HEK293 (cell line): ENCODE results near the gene ERMP1.

Source experiments
- CTCF ChIA-PET: fragments of 350-600 bp; formaldehyde crosslinking; extraction: SDS; loops from one replicate; lab custom pipeline; 2021; ENCODE audit warnings: antibody characterized with exemption; lab: Yijun Ruan, JAX
- POLR2A ChIA-PET: fragments of 300-600 bp; formaldehyde crosslinking; extraction: SDS; loops from one replicate; lab custom pipeline; 2020; ENCODE audit warnings: antibody characterized with exemption, inconsistent platforms; lab: Yijun Ruan, JAX
- H3K27ac ChIP-seq: fragments of 200-500 bp; sonication (Bioruptor generic); 2 replicates; pipeline ENCODE4 v1.5.1; 2014; ENCODE audit warnings: low read depth, low read length, control low read depth, inconsistent platforms; ENCODE audit errors: extremely low read depth
- H3K36me3 ChIP-seq, 2 experiments: fragments of 200-500 bp in 1 of 2; sonication (Bioruptor generic) in 1 of 2; 1 replicate in 1 of 2; 2 replicates in 1 of 2; pipeline ENCODE4 v1.5.1; 2014 to 2017; ENCODE audit warnings: inconsistent platforms in 2 of 2, low read length in 2 of 2; ENCODE audit not compliant: control insufficient read depth in 2 of 2, insufficient read depth in 1 of 2
- H3K4me1 ChIP-seq: fragments of 200-500 bp; sonication (Bioruptor generic); 2 replicates; pipeline ENCODE4 v1.5.1; 2014; ENCODE audit warnings: mild to moderate bottlenecking, low read length, inconsistent platforms; ENCODE audit not compliant: control insufficient read depth, insufficient read depth
- H3K4me3 ChIP-seq: 2 replicates; pipeline ENCODE4 v1.5.1; 2011; ENCODE audit warnings: low read depth, mild to moderate bottlenecking, control low read depth, low read length, moderate library complexity
- H3K9me3 ChIP-seq: fragments of 200-500 bp; sonication (Bioruptor generic); 2 replicates; pipeline ENCODE4 v1.5.1; 2014; ENCODE audit warnings: low read depth, low read length, inconsistent platforms; ENCODE audit not compliant: control insufficient read depth, insufficient read depth
- BCL11B ChIP-seq: fragments of 450-650 bp; formaldehyde crosslinking; IDR thresholded peaks from 2 replicates; pipeline ENCODE4 v1.5.1; 2016; ENCODE audit warnings: low read depth, missing biosample characterization, missing genetic modification characterization
- HOXC10 ChIP-seq: sonication (generic); formaldehyde crosslinking; IDR thresholded peaks from 2 replicates; pipeline ENCODE4 v1.8.1; 2023; ENCODE audit warnings: mild to moderate bottlenecking, missing genetic modification reagents
- MZF1 ChIP-seq: fragments of 450-650 bp; formaldehyde crosslinking; IDR thresholded peaks from 2 replicates; pipeline ENCODE4 v1.5.1; 2017; ENCODE audit warnings: missing biosample characterization, missing genetic modification characterization, borderline replicate concordance
- SCRT1 ChIP-seq: fragments of 450-650 bp; formaldehyde crosslinking; IDR thresholded peaks from 2 replicates; pipeline ENCODE4 v1.5.1; 2016; ENCODE audit warnings: missing biosample characterization, missing genetic modification characterization, borderline replicate concordance
- SP2 ChIP-seq: fragments of 450-650 bp; formaldehyde crosslinking; IDR thresholded peaks from 2 replicates; pipeline ENCODE4 v1.5.1; 2016; ENCODE audit warnings: missing biosample characterization, missing genetic modification characterization
- SP7 ChIP-seq: fragments of 450-650 bp; formaldehyde crosslinking; IDR thresholded peaks from 2 replicates; pipeline ENCODE4 v1.5.1; 2016; ENCODE audit warnings: missing biosample characterization, missing genetic modification characterization
- ZNF10 ChIP-seq: fragments of 450-650 bp; formaldehyde crosslinking; IDR thresholded peaks from 2 replicates; pipeline ENCODE4 v1.5.1; 2017; ENCODE audit warnings: missing biosample characterization, missing genetic modification characterization
- ZNF121 ChIP-seq: fragments of 450-650 bp; formaldehyde crosslinking; IDR thresholded peaks from 2 replicates; pipeline ENCODE4 v1.5.1; 2016; ENCODE audit warnings: missing biosample characterization, missing genetic modification characterization
- ZNF292 ChIP-seq: fragments of 450-650 bp; formaldehyde crosslinking; IDR thresholded peaks from 2 replicates; pipeline ENCODE4 v1.5.1; 2016; ENCODE audit warnings: low read depth, missing biosample characterization, missing genetic modification characterization, borderline replicate concordance
- ZNF561 ChIP-seq: fragments of 450-650 bp; IDR thresholded peaks from 2 replicates; pipeline ENCODE4 v1.5.1; 2018; ENCODE audit warnings: missing biosample characterization, missing genetic modification characterization, borderline replicate concordance
- TF ChIP-seq, protein P1 (sequence below): fragments of 450-650 bp; formaldehyde crosslinking; IDR thresholded peaks from 2 replicates; pipeline ENCODE4 v1.5.1; 2016; ENCODE audit warnings: missing biosample characterization, missing genetic modification characterization, borderline replicate concordance
- TF ChIP-seq, protein P2 (sequence below): IDR thresholded peaks from 2 replicates; pipeline ENCODE4 v1.6.1; 2011; ENCODE audit warnings: mild to moderate bottlenecking, low read depth, low read length, borderline replicate concordance
- TF ChIP-seq, protein P3 (sequence below): fragments of 450-650 bp; formaldehyde crosslinking; IDR thresholded peaks from 2 replicates; pipeline ENCODE4 v1.5.1; 2016; ENCODE audit warnings: missing biosample characterization, missing genetic modification characterization
- TF ChIP-seq, protein P4 (sequence below): fragments of 450-650 bp; formaldehyde crosslinking; conservative IDR thresholded peaks from 2 replicates; pipeline ENCODE4 v1.5.1; 2016; ENCODE audit warnings: low read depth, missing biosample characterization, missing genetic modification characterization

The ERMP1 gene

DNA sequence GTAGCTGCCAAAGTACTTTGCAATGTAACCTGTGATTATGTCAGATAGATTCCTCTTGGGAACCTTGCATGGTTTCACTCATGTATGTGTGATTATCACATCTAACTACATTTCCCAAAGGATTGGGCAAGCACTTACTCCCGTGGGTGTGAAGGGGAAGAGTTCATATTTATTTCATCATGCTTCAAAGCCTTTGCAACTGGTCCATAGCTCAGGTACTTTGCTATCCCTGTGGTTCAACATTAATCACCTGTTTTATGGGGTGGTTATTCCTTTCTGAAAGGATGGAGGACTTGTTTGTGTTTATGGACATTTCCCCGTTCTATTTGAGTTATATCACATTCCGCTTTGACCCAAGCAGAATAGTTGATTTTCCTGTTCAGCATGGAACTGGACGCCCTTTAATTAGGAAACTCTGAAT, 13.6 kb upstream of the ERMP1 start:
- peaks cover 21% of the 10 kb centered on the region for H3K4me1 ChIP-seq
- POLR2A ChIA-PET = no interaction called here
- no peaks in the 10 kb centered on the region for H3K36me3 ChIP-seq
- TF ChIP-seq SP2 (tag by site-specific recombination) (no peak), SP7 (peak; percentile 41; the same call in 1 of the 2 replicates)
- H3K4me3 ChIP-seq = no peak overlapping the region
- H3K27ac ChIP-seq = no peak overlapping the region
- CTCF ChIA-PET = interaction anchor here (0.6 to 2.1 kb wide), 2 partner anchors 39 to 40 kb away, joined by 3 to 7 read pairs; no protein-coding TSS in a partner anchor
- no peaks in the 10 kb centered on the region for H3K9me3 ChIP-seq

DNA sequence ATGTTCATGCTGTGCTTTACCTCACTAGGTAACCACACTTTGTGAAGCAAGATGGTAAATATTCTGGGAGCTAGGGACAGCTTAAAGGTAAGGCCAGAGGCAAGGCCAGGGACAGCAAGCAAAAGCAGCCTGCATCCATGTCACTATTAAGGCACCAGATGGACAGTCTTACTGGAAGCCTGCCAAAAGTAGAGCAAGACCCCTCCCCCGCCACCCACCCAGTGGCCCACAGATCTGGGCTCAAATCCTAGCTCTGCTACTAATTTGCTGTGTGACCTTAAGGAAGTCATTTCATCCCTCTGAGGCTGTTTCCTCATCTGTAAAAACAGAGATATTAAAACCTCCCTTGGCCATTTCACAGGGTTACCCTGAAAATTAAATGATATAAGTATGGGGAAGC, 13.2 kb upstream of the ERMP1 start:
- TF ChIP-seq, protein P1, sequence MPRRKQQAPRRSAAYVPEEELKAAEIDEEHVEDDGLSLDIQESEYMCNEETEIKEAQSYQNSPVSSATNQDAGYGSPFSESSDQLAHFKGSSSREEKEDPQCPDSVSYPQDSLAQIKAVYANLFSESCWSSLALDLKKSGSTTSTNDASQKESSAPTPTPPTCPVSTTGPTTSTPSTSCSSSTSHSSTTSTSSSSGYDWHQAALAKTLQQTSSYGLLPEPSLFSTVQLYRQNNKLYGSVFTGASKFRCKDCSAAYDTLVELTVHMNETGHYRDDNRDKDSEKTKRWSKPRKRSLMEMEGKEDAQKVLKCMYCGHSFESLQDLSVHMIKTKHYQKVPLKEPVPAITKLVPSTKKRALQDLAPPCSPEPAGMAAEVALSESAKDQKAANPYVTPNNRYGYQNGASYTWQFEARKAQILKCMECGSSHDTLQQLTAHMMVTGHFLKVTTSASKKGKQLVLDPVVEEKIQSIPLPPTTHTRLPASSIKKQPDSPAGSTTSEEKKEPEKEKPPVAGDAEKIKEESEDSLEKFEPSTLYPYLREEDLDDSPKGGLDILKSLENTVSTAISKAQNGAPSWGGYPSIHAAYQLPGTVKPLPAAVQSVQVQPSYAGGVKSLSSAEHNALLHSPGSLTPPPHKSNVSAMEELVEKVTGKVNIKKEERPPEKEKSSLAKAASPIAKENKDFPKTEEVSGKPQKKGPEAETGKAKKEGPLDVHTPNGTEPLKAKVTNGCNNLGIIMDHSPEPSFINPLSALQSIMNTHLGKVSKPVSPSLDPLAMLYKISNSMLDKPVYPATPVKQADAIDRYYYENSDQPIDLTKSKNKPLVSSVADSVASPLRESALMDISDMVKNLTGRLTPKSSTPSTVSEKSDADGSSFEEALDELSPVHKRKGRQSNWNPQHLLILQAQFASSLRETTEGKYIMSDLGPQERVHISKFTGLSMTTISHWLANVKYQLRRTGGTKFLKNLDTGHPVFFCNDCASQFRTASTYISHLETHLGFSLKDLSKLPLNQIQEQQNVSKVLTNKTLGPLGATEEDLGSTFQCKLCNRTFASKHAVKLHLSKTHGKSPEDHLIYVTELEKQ = no peak
- TF ChIP-seq MZF1 (tag by site-specific recombination) (no peak), HOXC10 (CRISPR knock-in tag) (no peak), ZNF10 (tag by site-specific recombination) (no peak), SCRT1 (tag by site-specific recombination) (no peak)
- TF ChIP-seq, protein P2, sequence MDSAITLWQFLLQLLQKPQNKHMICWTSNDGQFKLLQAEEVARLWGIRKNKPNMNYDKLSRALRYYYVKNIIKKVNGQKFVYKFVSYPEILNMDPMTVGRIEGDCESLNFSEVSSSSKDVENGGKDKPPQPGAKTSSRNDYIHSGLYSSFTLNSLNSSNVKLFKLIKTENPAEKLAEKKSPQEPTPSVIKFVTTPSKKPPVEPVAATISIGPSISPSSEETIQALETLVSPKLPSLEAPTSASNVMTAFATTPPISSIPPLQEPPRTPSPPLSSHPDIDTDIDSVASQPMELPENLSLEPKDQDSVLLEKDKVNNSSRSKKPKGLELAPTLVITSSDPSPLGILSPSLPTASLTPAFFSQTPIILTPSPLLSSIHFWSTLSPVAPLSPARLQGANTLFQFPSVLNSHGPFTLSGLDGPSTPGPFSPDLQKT = no peak
- Histone ChIP-seq H3K36me3 (no peaks in the 10 kb centered on the region), H3K9me3 (no peaks in the 10 kb centered on the region), H3K4me3 (no peak overlapping the region), H3K27ac (no peak overlapping the region), H3K4me1 (peaks cover 21% of the 10 kb centered on the region)
- CTCF ChIA-PET = interaction anchor here (0.6 to 2.1 kb wide), 2 partner anchors 39 to 40 kb away, joined by 3 to 7 read pairs; no protein-coding TSS in a partner anchor
- POLR2A ChIA-PET = no interaction called here

DNA sequence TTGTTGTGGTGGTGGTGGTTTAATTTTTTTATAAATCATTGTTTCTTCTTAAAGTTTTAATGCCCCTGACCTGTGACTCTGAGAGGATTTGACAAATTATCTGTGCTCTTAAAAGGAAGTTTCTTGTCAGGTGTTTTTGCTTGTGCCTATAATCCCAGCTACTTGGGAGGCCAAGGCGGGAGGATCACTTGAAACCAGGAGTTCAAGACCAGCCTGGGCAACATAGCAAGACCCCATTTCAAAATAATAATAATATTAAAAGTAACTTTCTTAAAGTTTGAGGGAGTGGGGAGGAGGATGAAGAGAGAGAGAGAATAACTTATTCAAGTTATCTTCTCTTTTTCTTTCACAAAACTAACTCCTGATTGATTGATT, 12.2 kb upstream of the ERMP1 start:
- H3K27ac ChIP-seq = peak overlapping the region; percentile 83; the same call in 1 of the 2 replicates
- no peaks in the 10 kb centered on the region for H3K36me3 ChIP-seq
- POLR2A ChIA-PET = interaction anchor here (0.7 to 2.5 kb wide), 3 partner anchors 34 to 216 kb away, joined by 3 to 11 read pairs (median 5); partner anchors contain the start of gene RIC1
- CTCF ChIA-PET = interaction anchor here (0.6 to 2.1 kb wide), 4 partner anchors 12 to 209 kb away, joined by 3 to 7 read pairs (median 3); partner anchors contain the start of gene ERMP1
- TF ChIP-seq ZNF292 (no peak), ZNF121 (tag by site-specific recombination) (peak; percentile 54; the same call in 1 of the 2 replicates)
- TF ChIP-seq, protein P3, sequence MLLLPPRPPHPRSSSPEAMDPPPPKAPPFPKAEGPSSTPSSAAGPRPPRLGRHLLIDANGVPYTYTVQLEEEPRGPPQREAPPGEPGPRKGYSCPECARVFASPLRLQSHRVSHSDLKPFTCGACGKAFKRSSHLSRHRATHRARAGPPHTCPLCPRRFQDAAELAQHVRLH (tag by site-specific recombination) = 0 out of 2 replicates have a peak, but pooled peaks have one; percentile 16
- no peak overlapping the region for H3K4me3 ChIP-seq
- peaks cover 21% of the 10 kb centered on the region for H3K4me1 ChIP-seq
- no peaks in the 10 kb centered on the region for H3K9me3 ChIP-seq

DNA sequence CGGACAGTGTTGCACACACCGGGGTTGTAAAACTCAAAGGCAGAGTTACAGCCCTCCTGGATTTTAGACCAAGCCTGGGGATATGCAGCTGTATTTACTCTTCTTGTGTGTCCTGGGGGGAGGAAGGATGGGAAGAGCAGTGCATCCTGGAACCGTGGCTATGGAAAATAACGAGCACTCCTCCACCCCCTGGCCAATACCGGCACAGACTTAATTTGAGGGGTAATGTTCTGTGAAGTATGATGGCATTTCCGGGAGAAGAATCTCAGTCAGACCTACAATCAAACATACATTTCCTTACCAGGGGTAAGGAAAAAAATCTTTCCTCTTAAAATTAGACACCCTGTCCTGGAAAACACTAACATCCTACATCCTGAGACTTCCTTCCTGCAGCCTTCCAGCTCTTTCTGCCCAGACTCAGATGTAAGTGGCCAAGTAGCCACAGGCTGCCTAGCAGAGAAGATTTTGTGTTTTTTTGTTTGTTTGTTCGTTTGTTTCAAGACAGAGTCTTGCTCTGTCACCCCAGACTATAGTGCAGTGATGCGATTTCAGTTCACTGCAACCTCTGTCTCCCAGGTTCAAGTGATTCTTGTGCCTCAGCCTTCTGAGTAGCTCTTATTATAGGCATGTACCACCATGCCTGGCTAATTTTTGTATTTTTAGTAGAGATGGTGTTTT, 11.0 kb upstream of the ERMP1 start:
- Histone ChIP-seq H3K4me1 (peaks cover 21% of the 10 kb centered on the region), H3K4me3 (no peak overlapping the region), H3K27ac (peak overlapping the region; percentile 83), H3K36me3 (no peaks in the 10 kb centered on the region), H3K9me3 (no peaks in the 10 kb centered on the region)
- POLR2A ChIA-PET = interaction anchor here (0.6 to 3.2 kb wide), 4 partner anchors 11 to 682 kb away, joined by 4 to 18 read pairs (median 8); partner anchors contain the start of genes ERMP1 and RANBP6
- CTCF ChIA-PET = interaction anchor here (0.7 to 3.6 kb wide), 4 partner anchors 10 to 223 kb away, joined by 3 to 39 read pairs (median 4); partner anchors contain the start of gene ERMP1
- TF ChIP-seq ZNF561 (tag by site-specific recombination) (peak; percentile 13; the same call in 1 of the 2 replicates), BCL11B (tag by site-specific recombination) (no peak)
- TF ChIP-seq, protein P4, sequence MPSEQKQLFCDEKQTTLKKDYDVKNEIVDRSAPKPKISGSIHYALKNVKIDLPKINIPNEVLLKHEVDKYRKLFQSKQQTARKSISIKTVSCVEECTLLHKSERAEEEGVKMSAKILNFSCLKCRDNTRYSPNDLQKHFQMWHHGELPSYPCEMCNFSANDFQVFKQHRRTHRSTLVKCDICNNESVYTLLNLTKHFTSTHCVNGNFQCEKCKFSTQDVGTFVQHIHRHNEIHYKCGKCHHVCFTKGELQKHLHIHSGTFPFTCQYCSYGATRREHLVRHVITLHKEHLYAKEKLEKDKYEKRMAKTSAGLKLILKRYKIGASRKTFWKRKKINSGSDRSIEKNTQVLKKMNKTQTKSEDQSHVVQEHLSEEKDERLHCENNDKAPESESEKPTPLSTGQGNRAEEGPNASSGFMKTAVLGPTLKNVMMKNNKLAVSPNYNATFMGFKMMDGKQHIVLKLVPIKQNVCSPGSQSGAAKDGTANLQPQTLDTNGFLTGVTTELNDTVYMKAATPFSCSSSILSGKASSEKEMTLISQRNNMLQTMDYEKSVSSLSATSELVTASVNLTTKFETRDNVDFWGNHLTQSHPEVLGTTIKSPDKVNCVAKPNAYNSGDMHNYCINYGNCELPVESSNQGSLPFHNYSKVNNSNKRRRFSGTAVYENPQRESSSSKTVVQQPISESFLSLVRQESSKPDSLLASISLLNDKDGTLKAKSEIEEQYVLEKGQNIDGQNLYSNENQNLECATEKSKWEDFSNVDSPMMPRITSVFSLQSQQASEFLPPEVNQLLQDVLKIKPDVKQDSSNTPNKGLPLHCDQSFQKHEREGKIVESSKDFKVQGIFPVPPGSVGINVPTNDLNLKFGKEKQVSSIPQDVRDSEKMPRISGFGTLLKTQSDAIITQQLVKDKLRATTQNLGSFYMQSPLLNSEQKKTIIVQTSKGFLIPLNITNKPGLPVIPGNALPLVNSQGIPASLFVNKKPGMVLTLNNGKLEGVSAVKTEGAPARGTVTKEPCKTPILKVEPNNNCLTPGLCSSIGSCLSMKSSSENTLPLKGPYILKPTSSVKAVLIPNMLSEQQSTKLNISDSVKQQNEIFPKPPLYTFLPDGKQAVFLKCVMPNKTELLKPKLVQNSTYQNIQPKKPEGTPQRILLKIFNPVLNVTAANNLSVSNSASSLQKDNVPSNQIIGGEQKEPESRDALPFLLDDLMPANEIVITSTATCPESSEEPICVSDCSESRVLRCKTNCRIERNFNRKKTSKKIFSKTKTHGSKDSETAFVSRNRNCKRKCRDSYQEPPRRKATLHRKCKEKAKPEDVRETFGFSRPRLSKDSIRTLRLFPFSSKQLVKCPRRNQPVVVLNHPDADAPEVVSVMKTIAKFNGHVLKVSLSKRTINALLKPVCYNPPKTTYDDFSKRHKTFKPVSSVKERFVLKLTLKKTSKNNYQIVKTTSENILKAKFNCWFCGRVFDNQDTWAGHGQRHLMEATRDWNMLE (tag by site-specific recombination) = 0 out of 2 replicates have a peak, but pooled peaks have one; percentile 41
